Erythroblast (primary cell): Measurements from ENCODE around the gene LRIT3.
"Not testable (repeated sequence)": the region's sequence is repeated elsewhere in the genome, so short reads cannot be mapped to it uniquely, and the experiment has no call there.

Source experiments
- DNase-seq, 2 experiments: peaks; one replicate each; lab custom pipeline; 2025; lab: John Stamatoyannopoulos, UW
- GATA1 ChIP-seq: IDR thresholded peaks from 2 replicates; pipeline ENCODE4 v1.6.1; 2011; ENCODE audit warnings: low read depth, mild to moderate bottlenecking, control low read depth, low read length, moderate library complexity
- POLR2A ChIP-seq: IDR thresholded peaks from 2 replicates; pipeline ENCODE4 v1.6.1; 2011; ENCODE audit warnings: mild to moderate bottlenecking, low read length

LRIT3 gene

GRCh38 chr4:109872950-109873656 is 25.2 kb downstream of the LRIT3 start:
- no peak for DNase-seq
- TF ChIP-seq POLR2A: no peak
- TF ChIP-seq GATA1: no peak

GRCh38 chr4:109873791-109874514 is 26.0 kb downstream of the LRIT3 start:
- TF ChIP-seq POLR2A: no peak
- TF ChIP-seq GATA1: no peak
- peak; percentile 45 to 77 for DNase-seq

GRCh38 chr4:109875106-109875505 is 27.2 kb downstream of the LRIT3 start:
- DNase-seq: no peak
- TF ChIP-seq GATA1 (no peak), POLR2A (no peak)

GRCh38 chr4:109875553-109875952 is 27.6 kb downstream of the LRIT3 start:
- DNase-seq: not testable (repeated sequence)

- DNase-seq: no peak
- TF ChIP-seq GATA1 (no peak), POLR2A (no peak)
Measured at GRCh38 chr4:109876634-109877265, 28.8 kb downstream of the LRIT3 start.

- no peak for DNase-seq
- TF ChIP-seq GATA1: no peak
- no peak for TF ChIP-seq POLR2A
Measured at GRCh38 chr4:109877400-109877799, 29.5 kb downstream of the LRIT3 start.

GRCh38 chr4:109878355-109878754 is 30.4 kb downstream of the LRIT3 start:
- DNase-seq: no peak
- TF ChIP-seq GATA1 (no peak), POLR2A (no peak)

GRCh38 chr4:109879081-109879480 is 31.2 kb downstream of the LRIT3 start:
- no peak for TF ChIP-seq GATA1
- no peak for DNase-seq

GRCh38 chr4:109879636-109880314 is 31.9 kb downstream of the LRIT3 start:
- no peak for DNase-seq
- TF ChIP-seq POLR2A (no peak), GATA1 (no peak)

GRCh38 chr4:109886303-109886702 is 38.4 kb downstream of the LRIT3 start:
- DNase-seq: no peak
- TF ChIP-seq POLR2A: no peak
- TF ChIP-seq GATA1: no peak

GRCh38 chr4:109887071-109887470 is 39.2 kb downstream of the LRIT3 start:
- no peak for DNase-seq
- TF ChIP-seq POLR2A (no peak), GATA1 (no peak)

- TF ChIP-seq POLR2A (no peak), GATA1 (no peak)
- no peak for DNase-seq
Measured at GRCh38 chr4:109890076-109890475, 42.2 kb downstream of the LRIT3 start.

- TF ChIP-seq POLR2A (no peak), GATA1 (no peak)
- no peak for DNase-seq
Measured at GRCh38 chr4:109902559-109903251, 54.8 kb downstream of the LRIT3 start.
